Stimulated activated CD4-positive, alpha-beta T cell treated with anti-CD3 and anti-CD28 coated beads, Interleukin-4, amount 100 ng/mL, for 24 hours (primary cell): ENCODE results near the gene GPC5.
"Not testable (repeated sequence)": the region's sequence is repeated elsewhere in the genome, so short reads cannot be mapped to it uniquely, and the experiment has no call there.

ENCODE experiments used
- DNase-seq: peaks from one replicate; pipeline ENCODE4 v3.0.0-alpha.2; 2020

GPC5 gene

GRCh38 chr13:91369441-91369831 lies 29.0 kb upstream of the GPC5 start:
- DNase-seq: peak; percentile 42

- no peak for DNase-seq
These were observed 27.9 kb upstream of the GPC5 start for GRCh38 chr13:91370501-91370900.

- DNase-seq: no peak
These were observed 25.5 kb upstream of the GPC5 start for GRCh38 chr13:91372911-91373310.

- no peak for DNase-seq
These were observed 23.2 kb upstream of the GPC5 start for GRCh38 chr13:91375116-91375729.

GRCh38 chr13:91381371-91381770 lies 17.1 kb upstream of the GPC5 start:
- no peak for DNase-seq

GRCh38 chr13:91383836-91384235 lies 14.6 kb upstream of the GPC5 start:
- no peak for DNase-seq

- DNase-seq: no peak
These were observed 13.5 kb upstream of the GPC5 start for GRCh38 chr13:91384896-91385295.

GRCh38 chr13:91389186-91389585 lies 9.2 kb upstream of the GPC5 start:
- no peak for DNase-seq

- no peak for DNase-seq
These were observed 826 bp upstream of the GPC5 start for GRCh38 chr13:91397595-91397994.

- no peak for DNase-seq
These were observed 1.0 kb downstream of the GPC5 start for GRCh38 chr13:91399189-91400062.

- DNase-seq: no peak
These were observed 1.6 kb downstream of the GPC5 start for GRCh38 chr13:91400063-91400399.

GRCh38 chr13:91400671-91401070 lies 2.2 kb downstream of the GPC5 start:
- DNase-seq: no peak

- DNase-seq: no peak
These were observed 3.5 kb downstream of the GPC5 start for GRCh38 chr13:91401920-91402319.

GRCh38 chr13:91405240-91405639 lies 6.8 kb downstream of the GPC5 start:
- no peak for DNase-seq

GRCh38 chr13:91406619-91407018 lies 8.2 kb downstream of the GPC5 start:
- peak; percentile 23 for DNase-seq

- DNase-seq: no peak
These were observed 10.6 kb downstream of the GPC5 start for GRCh38 chr13:91408971-91409370.

- DNase-seq: not testable (repeated sequence)
These were observed 18.2 kb downstream of the GPC5 start for GRCh38 chr13:91416579-91416978.

- no peak for DNase-seq
These were observed 19.4 kb downstream of the GPC5 start for GRCh38 chr13:91417660-91418325.

- no peak for DNase-seq
These were observed 28.5 kb downstream of the GPC5 start for GRCh38 chr13:91426913-91427312.

- DNase-seq: not testable (repeated sequence)
These were observed 40.3 kb downstream of the GPC5 start for GRCh38 chr13:91438674-91439073.

GRCh38 chr13:91450913-91451312 lies 52.5 kb downstream of the GPC5 start:
- no peak for DNase-seq

- DNase-seq: no peak
These were observed 56.2 kb downstream of the GPC5 start for GRCh38 chr13:91454666-91455065.

GRCh38 chr13:91456837-91457236 lies 58.4 kb downstream of the GPC5 start:
- no peak for DNase-seq

GRCh38 chr13:91459485-91459884 lies 61.1 kb downstream of the GPC5 start:
- DNase-seq: no peak
